Frontal cortex (tissue), 4 donors: ENCODE results near the gene ARHGAP19. TPM values are rescaled to one million over a fixed set of nuclear protein-coding genes. Genes with fewer than 3 reads are reported as not detected.

ENCODE experiments used
- DNase-seq, 2 donors: peaks; one replicate each; pipeline ENCODE4 v3.0.0; 2012; ENCODE audit warnings: low spot score in 2 of 2
- FAIRE-seq: peaks from 2 replicates; lab custom pipeline; 2012; peaks lifted over from hg19 to GRCh38; lab: Jason Lieb, UNC
- total RNA-seq: library from RNA; depleted of rRNA; stranded (reverse); fragments of >200 nt; gene quantifications from one replicate; pipeline ENCODE4 v1.2.3, GENCODE V29; 2014
- donor health status: control.
- donor health status: control.
- donor health status: control.

Gene ARHGAP19
- total RNA-seq, 1 donor from 2014 or later = 7.7 TPM

- DNase-seq = no peak
- FAIRE-seq = no peak
These were observed 87.4 kb downstream of the ARHGAP19 start for GRCh38 chr10:97204826-97205679.

GRCh38 chr10:97203220-97203619 is 89.2 kb downstream of the ARHGAP19 start:
- DNase-seq (no peak), FAIRE-seq (no peak)

DNA sequence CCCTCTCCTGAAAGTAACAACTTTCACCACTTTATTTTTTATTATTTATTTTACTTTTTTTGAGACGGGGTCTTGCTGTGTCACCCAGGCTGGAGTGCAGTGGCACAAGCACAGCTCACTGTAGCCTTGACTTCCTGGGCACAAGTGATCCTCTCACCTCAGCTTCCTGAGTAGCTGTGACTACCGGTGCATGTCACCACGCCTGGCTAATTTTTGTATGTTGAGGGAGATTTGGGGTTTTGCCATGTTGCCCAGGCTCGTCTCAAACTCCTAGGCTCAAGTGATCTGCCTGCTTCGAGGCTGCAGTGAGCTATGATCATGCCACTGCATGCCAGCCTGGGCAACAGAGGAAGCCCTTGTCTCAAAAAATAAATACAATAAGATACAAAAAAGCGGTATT is 91.8 kb downstream of the ARHGAP19 start:
- no peak for FAIRE-seq

GRCh38 chr10:97199152-97199551 is 93.3 kb downstream of the ARHGAP19 start:
- no peak for DNase-seq
- FAIRE-seq = no peak

More for the DNA sequence above, 91.8 kb downstream of the ARHGAP19 start:
- no peak for DNase-seq

- DNase-seq = no peak
- no peak for FAIRE-seq
These were observed 95.4 kb downstream of the ARHGAP19 start for GRCh38 chr10:97197030-97197500.

- no peak for FAIRE-seq
- peak; percentile 52 to 64 for DNase-seq
These were observed 96.0 kb downstream of the ARHGAP19 start for GRCh38 chr10:97196223-97197029.

DNA sequence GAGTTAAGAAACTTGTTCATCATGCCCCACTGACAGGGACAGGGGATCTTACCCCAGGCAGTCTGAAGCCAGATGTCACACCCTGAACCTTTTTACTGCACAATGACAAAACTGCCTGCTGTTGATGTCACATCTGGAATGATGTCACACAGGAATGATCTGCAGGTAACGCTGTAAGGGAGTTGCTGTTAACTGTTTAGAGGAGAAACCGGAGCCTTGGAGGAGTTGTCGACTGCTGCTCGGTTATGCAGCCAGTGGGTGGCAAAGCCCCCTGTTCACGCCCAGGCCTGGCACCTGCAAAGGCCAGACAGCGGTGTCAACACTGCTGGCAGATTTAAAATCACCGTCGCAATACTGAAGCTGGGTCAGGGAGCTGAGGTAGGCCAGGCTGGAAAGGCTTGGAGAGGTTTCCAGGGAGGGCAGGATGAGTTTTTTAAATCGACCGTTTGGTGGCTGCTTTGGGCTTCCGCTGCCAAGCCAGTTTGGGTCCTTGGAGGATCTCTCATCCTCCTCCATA is 96.7 kb downstream of the ARHGAP19 start:
- DNase-seq = no peak
- FAIRE-seq = no peak

- DNase-seq (no peak), FAIRE-seq (no peak)
These were observed 99.4 kb downstream of the ARHGAP19 start for GRCh38 chr10:97192952-97193435.

- FAIRE-seq = no peak
- DNase-seq = peak in 1 of 2 donors; percentile 50
These were observed 102.0 kb downstream of the ARHGAP19 start for GRCh38 chr10:97190450-97190849.

- DNase-seq (no peak), FAIRE-seq (no peak)
These were observed 104.2 kb downstream of the ARHGAP19 start for GRCh38 chr10:97188261-97188711.

GRCh38 chr10:97186911-97187310 is 105.5 kb downstream of the ARHGAP19 start:
- DNase-seq = no peak
- no peak for FAIRE-seq

DNA sequence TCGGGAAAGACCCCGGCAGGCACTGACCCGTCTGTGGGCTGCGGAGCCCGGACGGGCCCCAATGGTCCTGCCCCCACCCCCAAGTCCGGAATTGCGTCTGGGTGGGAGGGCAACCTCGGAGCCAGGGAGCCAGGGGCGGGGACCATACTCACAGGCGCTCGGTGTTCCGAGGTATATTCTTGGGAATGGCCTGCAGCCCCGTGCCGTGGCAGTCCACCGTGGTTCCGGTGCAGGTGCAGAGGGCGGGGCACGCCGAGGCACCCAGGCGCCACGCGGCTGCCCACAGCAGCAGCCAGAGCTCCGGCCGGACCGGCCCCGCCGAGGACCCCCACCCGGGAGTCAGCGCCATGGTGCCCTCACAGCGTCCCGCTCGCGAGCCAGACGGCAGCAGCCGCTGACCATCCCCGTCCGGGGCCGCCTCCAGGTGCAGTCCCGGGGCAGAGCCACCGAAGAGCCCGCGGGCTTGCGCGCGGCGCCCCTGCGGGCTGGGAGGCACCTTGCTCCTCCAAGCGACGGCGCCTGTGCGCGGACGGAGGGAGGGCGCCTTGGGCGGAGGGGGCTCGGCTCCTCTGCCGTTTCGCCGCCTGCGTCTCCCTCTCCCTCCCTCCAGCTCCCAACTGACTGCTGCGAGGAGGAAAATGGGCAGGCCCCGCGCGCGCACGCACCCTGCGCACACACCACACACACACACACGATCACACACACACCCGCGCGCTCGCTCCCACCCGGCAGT is 106.9 kb downstream of the ARHGAP19 start, which contains the start of gene SLIT1:
Gene SLIT1 (minus strand): TSS at position 634 of the 733 bp plus-strand sequence. CDS start 285 bp downstream, at position 349.
- DNase-seq = no peak
- no peak for FAIRE-seq

DNA sequence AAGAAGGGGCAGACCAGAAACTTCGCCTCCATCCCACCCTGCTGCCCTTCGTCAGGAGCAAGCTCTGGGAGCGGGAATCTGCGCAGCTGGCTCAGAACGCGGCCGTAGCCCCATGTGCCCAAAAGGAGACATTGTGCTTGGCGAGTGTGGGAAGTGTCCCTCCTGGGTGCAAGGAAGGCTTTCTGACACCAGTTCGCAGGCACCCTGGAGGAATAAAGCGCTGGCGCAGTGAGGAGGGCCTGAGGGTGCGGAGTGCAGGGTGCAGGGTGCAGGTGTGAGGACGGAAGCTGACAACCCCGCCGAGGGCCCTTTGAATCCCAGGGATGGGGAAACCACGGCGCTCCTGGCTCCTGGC is 107.5 kb downstream of the ARHGAP19 start:
- DNase-seq (no peak), FAIRE-seq (no peak)

DNA sequence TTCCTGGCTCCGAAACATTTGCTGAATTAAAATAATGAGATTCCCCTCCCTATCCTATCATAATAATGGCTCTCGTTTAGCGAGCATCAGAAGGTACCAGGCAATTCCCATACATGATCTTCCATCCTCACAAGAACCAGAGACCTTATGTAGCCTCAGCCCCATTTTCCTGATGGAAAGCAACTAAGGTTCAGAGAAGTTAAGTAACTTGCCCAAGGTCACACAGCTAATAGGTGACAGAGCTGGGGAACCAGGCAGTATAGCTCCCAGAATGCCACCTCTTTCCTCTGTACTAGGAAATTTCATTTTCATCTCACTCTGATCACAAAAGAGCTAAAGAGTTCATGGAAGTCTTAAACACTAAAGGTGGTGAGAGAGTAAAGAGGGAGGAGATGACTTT is 109.1 kb downstream of the ARHGAP19 start:
- FAIRE-seq = no peak

GRCh38 chr10:97182288-97182990 is 110.0 kb downstream of the ARHGAP19 start:
- DNase-seq (no peak), FAIRE-seq (no peak)

More for the DNA sequence above, 109.1 kb downstream of the ARHGAP19 start:
- DNase-seq = no peak

DNA sequence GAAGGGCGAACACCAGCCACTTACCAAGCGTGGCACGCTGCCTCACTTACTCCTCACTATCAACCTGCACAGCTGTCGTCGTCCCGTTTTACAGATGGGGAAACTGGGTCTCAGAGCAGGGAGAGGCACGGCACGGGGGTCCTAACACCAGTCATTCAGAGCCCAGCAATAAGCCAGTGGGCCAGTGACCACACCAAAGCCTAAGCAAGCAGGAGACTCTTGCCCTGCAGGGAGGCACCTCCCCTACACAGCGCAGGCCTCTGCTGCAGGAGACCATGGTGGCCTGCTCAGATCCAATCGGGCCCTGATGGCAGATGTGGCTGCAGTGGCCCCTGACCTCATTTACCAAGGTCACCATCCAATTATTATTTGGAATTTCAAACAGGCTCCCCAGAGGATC is 111.5 kb downstream of the ARHGAP19 start:
- FAIRE-seq (no peak), DNase-seq (no peak)

DNA sequence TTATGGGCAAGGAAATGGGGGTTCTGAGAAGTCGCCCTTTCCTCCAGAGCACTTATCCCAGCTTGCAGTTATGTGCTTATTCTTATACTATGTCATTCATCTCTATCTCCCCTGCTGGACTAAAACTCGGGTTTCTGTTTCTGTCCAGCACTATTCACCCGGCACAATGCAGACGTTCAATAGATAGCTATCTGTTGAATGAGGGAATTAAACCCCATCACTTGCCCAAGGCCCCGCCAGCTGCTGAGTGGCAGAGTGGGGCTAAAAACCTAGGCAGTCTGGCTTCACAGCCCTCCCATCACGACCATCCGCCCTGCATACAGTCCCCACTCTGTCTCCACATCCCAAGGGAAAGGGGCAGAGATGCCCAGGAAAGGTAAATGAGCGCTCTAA is 112.1 kb downstream of the ARHGAP19 start:
- no peak for FAIRE-seq
- no peak for DNase-seq

DNA sequence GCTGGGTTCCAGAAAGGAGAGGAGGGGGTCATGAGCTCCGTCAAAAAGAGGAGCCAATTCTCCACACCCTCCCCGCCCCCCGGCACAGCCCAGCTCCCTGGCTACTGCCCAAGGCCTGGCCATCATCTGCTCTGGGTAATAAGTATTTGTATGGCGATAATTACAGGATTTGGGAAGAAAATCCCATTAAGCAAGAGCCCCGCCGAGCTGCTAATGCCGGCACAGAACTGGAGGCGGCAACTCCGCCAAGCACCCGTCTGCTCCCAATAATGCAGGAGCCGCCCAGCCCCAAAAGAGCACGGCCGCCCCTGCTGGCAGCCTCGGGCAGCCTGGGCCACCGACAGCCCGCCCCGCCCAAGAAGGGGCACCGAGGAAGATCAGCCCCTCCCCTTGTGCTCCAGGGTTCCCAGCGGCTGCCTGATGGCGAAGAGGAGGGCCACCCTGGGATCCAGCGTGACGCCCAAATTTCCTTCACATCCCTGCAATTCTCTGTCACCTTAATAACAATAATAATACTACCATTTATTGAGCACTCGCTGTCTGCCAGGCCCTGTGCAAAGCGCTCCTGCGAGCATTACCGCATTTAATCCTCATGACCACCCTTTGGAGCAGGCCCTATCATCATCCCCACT is 112.6 kb downstream of the ARHGAP19 start:
- DNase-seq = peak; percentile 44 to 61
- no peak for FAIRE-seq

DNA sequence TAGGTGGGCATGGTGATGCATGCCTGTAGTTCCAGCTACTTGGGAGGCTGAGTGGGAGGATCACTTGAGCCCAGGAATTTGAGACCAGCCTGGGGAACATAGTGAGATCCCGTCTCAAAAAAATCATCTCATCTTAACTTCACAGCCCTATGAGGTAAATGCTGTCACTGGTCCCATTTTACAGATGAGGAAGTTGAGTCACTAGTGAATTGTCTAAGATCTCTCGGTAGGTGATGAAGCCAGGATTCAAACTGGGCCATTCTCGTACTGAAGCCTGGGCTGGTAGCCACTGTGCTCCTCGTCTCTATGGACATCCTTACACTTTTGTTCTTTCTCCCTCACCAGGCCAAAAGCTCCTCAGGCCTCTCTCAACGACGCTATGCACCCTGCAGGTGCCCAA is 113.1 kb downstream of the ARHGAP19 start:
- FAIRE-seq = no peak
- no peak for DNase-seq
